ENCODE results near the gene MVD. TPM values are rescaled to one million over a fixed set of nuclear protein-coding genes. Genes with fewer than 3 reads are reported as not detected.

MVD gene
- total and polyA plus RNA-seq, 2 of the 13 experiments (the other 11 are each of a cell fraction or from before 2014, with no cell fraction given) = 28.1 to 187 TPM

DNA sequence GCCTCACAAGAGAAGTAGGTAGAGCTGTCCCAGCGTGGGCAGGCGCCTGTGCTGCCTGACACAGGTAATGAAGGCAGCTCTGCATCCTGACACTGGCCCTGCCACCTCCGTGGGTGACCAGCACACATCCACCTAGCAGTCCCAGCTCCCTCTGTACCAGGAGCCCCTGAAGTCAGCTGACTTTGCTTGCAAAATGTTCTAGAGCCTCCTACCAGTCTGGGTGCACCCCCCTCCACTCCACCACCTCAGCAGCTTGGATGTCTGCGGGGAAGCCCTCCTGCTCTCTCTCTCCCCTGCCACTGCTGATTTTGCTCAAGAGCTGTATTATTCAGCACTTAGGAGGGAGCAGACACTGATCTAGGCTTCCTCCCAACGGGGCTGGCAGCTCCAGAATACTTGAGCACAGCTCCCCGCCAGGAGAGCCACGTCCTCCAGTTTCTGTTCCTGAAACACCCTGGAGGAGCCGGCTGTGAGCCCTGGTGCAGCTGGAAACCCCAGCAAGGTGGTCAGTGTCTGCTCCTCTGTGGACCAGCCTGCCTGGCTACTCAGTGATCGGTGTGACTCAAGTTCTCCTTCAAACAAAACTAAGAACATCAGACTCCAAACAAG lies 42.3 kb upstream of the MVD start:
- in situ Hi-C loops (cut with HindIII; ENCODE audit: extremely low pct_ligation_motif_present, low pct_unique_long_range_greater_than_20kb) = no loop called here
- Histone ChIP-seq H3K36me3 (replicated peaks in 1 of 2; ENCODE audit: control insufficient read depth in 1 of 2, insufficient read depth in 2 of 2, low read length in 2 of 2) (no peaks in the 10 kb centered on the region; a peak in 1 of 5 replicates), H3K79me2 (ENCODE audit: insufficient read depth, low read length) (peaks cover 31% of the 10 kb centered on the region), H3K9ac (ENCODE audit: insufficient read depth, low read depth, low read length) (peak overlapping the region; percentile 92), H3K4me2 (ENCODE audit: low read depth, low read length) (peak overlapping the region; percentile 93), H3K4me1 (ENCODE audit: insufficient read depth, low read length) (peaks cover 80% of the 10 kb centered on the region), H3K9me3 (ENCODE audit: low read length) (no peaks in the 10 kb centered on the region), H3K4me3 (replicated peaks in 1 of 3; ENCODE audit: insufficient read depth in 1 of 3, low read depth in 2 of 3, low read length in 3 of 3) (peak overlapping the region; percentile 82 to 99 (median 83)), H4K20me1 (ENCODE audit: insufficient read depth, low read length) (no peaks in the 10 kb centered on the region), H3K27ac (ENCODE audit: extremely low read length, insufficient read depth, low read length) (peak overlapping the region; percentile 22), H2AFZ (ENCODE audit: low read length) (no peak overlapping the region), H3K27me3 (ENCODE audit: control insufficient read depth in 1 of 2, insufficient read depth in 2 of 2, low read length in 2 of 2) (peaks cover 0 to 3% of the 10 kb centered on the region in 2 experiments; a peak in 1 of 5 replicates)
- ATAC-seq (no peak), FAIRE-seq (peak; percentile 44), DNase-seq (ENCODE audit: low spot score) (no peak)
- WGBS (ENCODE audit: low lambda C conversion rate) = 24% methylated on average over 8 of the region's 9 CpGs
- intact Hi-C loops (cut with micrococcal nuclease; ENCODE audit: unreplicated experiment) = no loop called here
- 0 out of 2 replicates have a peak, but pooled peaks have one; percentile 24 for TF ChIP-seq KDM5B (CRISPR knock-in tag; IDR thresholded peaks at IDR 0.05; ENCODE audit: borderline replicate concordance)
- TF ChIP-seq ZSCAN31 (CRISPR knock-in tag; IDR thresholded peaks at IDR 0.05; ENCODE audit: low read depth) = 0 out of 2 replicates have a peak, but pooled peaks have one; percentile 29
- TF ChIP-seq SUZ12 (IDR thresholded peaks at IDR 0.05; ENCODE audit: low read depth, low read length) = no peak
- no peak for TF ChIP-seq SP1 (IDR thresholded peaks at IDR 0.05)
- no peak for TF ChIP-seq SP1 (CRISPR knock-in tag; IDR thresholded peaks at IDR 0.05)
- TF ChIP-seq FOXO4 (CRISPR knock-in tag; conservative IDR thresholded peaks at IDR 0.05) = 0 out of 2 replicates have a peak, but pooled peaks have one; percentile 66
- peak; percentile 54 for TF ChIP-seq TBX2 (CRISPR knock-in tag; IDR thresholded peaks at IDR 0.05; ENCODE audit: borderline replicate concordance)
- TF ChIP-seq ZNF788 (CRISPR knock-in tag; IDR thresholded peaks at IDR 0.05; ENCODE audit: borderline replicate concordance) = peak; percentile 53; the same call in 1 of the 2 replicates
- 0 out of 2 replicates have a peak, but pooled peaks have one; percentile 14 for TF ChIP-seq THAP9 (CRISPR knock-in tag; IDR thresholded peaks at IDR 0.05; ENCODE audit: borderline replicate concordance)
- no peak for TF ChIP-seq ELF1 (CRISPR knock-in tag; IDR thresholded peaks at IDR 0.05)
- TF ChIP-seq, protein P1, sequence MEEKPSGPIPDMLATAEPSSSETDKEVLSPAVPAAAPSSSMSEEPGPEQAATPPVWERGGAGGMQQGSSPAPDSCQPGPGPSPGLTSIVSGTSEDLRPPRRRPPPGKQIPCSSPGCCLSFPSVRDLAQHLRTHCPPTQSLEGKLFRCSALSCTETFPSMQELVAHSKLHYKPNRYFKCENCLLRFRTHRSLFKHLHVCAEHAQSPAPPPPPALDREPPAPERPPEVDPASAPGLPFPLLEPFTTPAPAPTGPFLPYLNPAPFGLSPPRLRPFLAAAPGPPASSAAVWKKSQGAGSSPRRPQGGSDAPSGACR (CRISPR knock-in tag; IDR thresholded peaks at IDR 0.05) = 0 out of 2 replicates have a peak, but pooled peaks have one; percentile 22
- TF ChIP-seq MED13 (CRISPR knock-in tag; IDR thresholded peaks at IDR 0.05) = peak; percentile 43; the same call in 1 of the 2 replicates
- TF ChIP-seq ZNF329 (CRISPR knock-in tag; IDR thresholded peaks at IDR 0.05; ENCODE audit: low read depth) = no peak
- ChIA-PET POLR2A (interaction anchor here (0.6 to 1.4 kb wide), 3 partner anchors 18 to 68 kb away, joined by 3 to 5 read pairs (median 3); partner anchors contain the start of gene MVD), CTCF (ENCODE audit: low intra/inter-chr PET ratio, low total read pairs) (interaction anchor here (1.0 kb wide), 1 partner anchor 134 kb away, joined by 4 read pairs; no protein-coding TSS in a partner anchor)
- TSS peak; percentile 71 for BruUV-seq (replicated peaks)

Data from HepG2 (cell line).